WTC11 (cell line): ENCODE measurements around the gene PRDM5. TPM values are rescaled to one million over a fixed set of nuclear protein-coding genes. Genes with fewer than 3 reads are reported as not detected.

Source experiments
- ATAC-seq: fragments of 200-7000 bp; cut with Tn5 transposase; 2 replicates; pipeline ENCODE4 v1.10.0; 2021; ENCODE audit warnings: mild to moderate bottlenecking, moderate library complexity
- CTCF ChIA-PET: fragments of 300-600 bp; sonication (Branson Sonifier 250); formaldehyde crosslinking; loops from one replicate; lab custom pipeline; 2021; ENCODE audit warnings: antibody characterized with exemption; lab: Charles Lee
- POLR2A ChIA-PET: fragments of 350-600 bp; sonication (Branson Sonifier 250); formaldehyde crosslinking; loops from one replicate; lab custom pipeline; 2021; ENCODE audit warnings: antibody characterized with exemption; lab: Charles Lee
- DNase-seq: peaks from one replicate; pipeline ENCODE4 v3.0.0; 2021; ENCODE audit warnings: low spot score
- H3K27ac Mint-ChIP-seq: 2 replicates; pipeline ENCODE4 v1.8.0; 2021; ENCODE audit warnings: mixed read lengths
- H3K27me3 Mint-ChIP-seq: 2 replicates; pipeline ENCODE4 v1.8.0; 2021; ENCODE audit warnings: low read depth, mild to moderate bottlenecking, moderate library complexity, mixed read lengths
- H3K36me3 Mint-ChIP-seq: 2 replicates; pipeline ENCODE4 v1.8.0; 2021; ENCODE audit warnings: mixed read lengths
- H3K4me1 Mint-ChIP-seq: 2 replicates; pipeline ENCODE4 v1.8.0; 2022; ENCODE audit warnings: mixed read lengths
- H3K4me3 Mint-ChIP-seq: 2 replicates; pipeline ENCODE4 v1.8.0; 2021; ENCODE audit warnings: mild to moderate bottlenecking, moderate library complexity, mixed read lengths
- H3K9me3 Mint-ChIP-seq: 2 replicates; pipeline ENCODE4 v1.8.0; 2021; ENCODE audit warnings: mixed read lengths
- AFF4 ChIP-seq: sonication (generic); formaldehyde crosslinking; IDR thresholded peaks from 2 replicates; pipeline ENCODE4 v1.8.1; 2023; ENCODE audit warnings: mild to moderate bottlenecking, missing genetic modification reagents, borderline replicate concordance
- CDX4 ChIP-seq: fragments of 250-450 bp; sonication (Bioruptor Pico); IDR thresholded peaks from 2 replicates; pipeline ENCODE4 v1.9.0; 2021; ENCODE audit warnings: moderate library complexity, mild to moderate bottlenecking, inconsistent platforms, borderline replicate concordance
- FOXP4 ChIP-seq: sonication (generic); formaldehyde crosslinking; IDR thresholded peaks from 2 replicates; pipeline ENCODE4 v1.8.0; 2022; ENCODE audit warnings: mild to moderate bottlenecking, missing genetic modification reagents
- GTF2I ChIP-seq: fragments of 250-450 bp; sonication (Bioruptor Pico); conservative IDR thresholded peaks from 2 replicates; pipeline ENCODE4 v1.4.0; 2021; ENCODE audit warnings: mild to moderate bottlenecking
- NFYB ChIP-seq: sonication (generic); formaldehyde crosslinking; conservative IDR thresholded peaks from 2 replicates; pipeline ENCODE4 v1.8.0; 2022; ENCODE audit warnings: low read depth, missing genetic modification reagents
- STAT6 ChIP-seq: sonication (generic); formaldehyde crosslinking; conservative IDR thresholded peaks from 2 replicates; pipeline ENCODE4 v1.8.1; 2023; ENCODE audit warnings: mild to moderate bottlenecking, low read depth, missing genetic modification reagents, moderate library complexity
- ZNF416 ChIP-seq: fragments of 250-450 bp; sonication (Bioruptor Pico); IDR thresholded peaks from 2 replicates; pipeline ENCODE4 v1.9.0; 2021; ENCODE audit warnings: mild to moderate bottlenecking, inconsistent platforms
- ZNF425 ChIP-seq: fragments of 250-450 bp; sonication (Bioruptor Pico); conservative IDR thresholded peaks from 2 replicates; pipeline ENCODE4 v1.9.0; 2021; ENCODE audit warnings: mild to moderate bottlenecking
- ZNF532 ChIP-seq: fragments of 250-450 bp; sonication (Bioruptor Pico); IDR thresholded peaks from 2 replicates; pipeline ENCODE4 v1.9.0; 2021; ENCODE audit warnings: mild to moderate bottlenecking, borderline replicate concordance
- ZNF671 ChIP-seq: fragments of 250-450 bp; sonication (Bioruptor Pico); IDR thresholded peaks from 2 replicates; pipeline ENCODE4 v1.8.0; 2021; ENCODE audit warnings: mild to moderate bottlenecking
- total RNA-seq: library from RNA; stranded (reverse); gene quantifications from 3 replicates; pipeline ENCODE4 v1.2.3, GENCODE V29; 2021

The PRDM5 gene
- total RNA-seq, 1 experiment from 2014 or later = 47.0 TPM

- no peak for TF ChIP-seq FOXP4 (CRISPR knock-in tag)
- no peak for TF ChIP-seq GTF2I (CRISPR knock-in tag)
- TF ChIP-seq AFF4 (CRISPR knock-in tag) = no peak
- TF ChIP-seq STAT6 (CRISPR knock-in tag) = no peak
- Mint-ChIP-seq H3K36me3 (peaks cover 8% of the 10 kb centered on the region; the same call in 1 of the 2 replicates), H3K9me3 (no peaks in the 10 kb centered on the region), H3K27ac (no peak overlapping the region), H3K4me3 (no peak overlapping the region), H3K4me1 (peaks cover 64% of the 10 kb centered on the region), H3K27me3 (no peaks in the 10 kb centered on the region)
- no peak for ATAC-seq
- CTCF ChIA-PET = interaction anchor here (1.3 to 1.8 kb wide), 2 partner anchors 48 to 153 kb away, joined by 3 to 4 read pairs; no protein-coding TSS in a partner anchor
- no peak for DNase-seq
- POLR2A ChIA-PET = no interaction called here
Observed at GRCh38 chr4:120918092-120918491, 4.4 kb downstream of the PRDM5 start.

- peaks cover 68% of the 10 kb centered on the region for H3K4me1 Mint-ChIP-seq
- ATAC-seq (no peak), DNase-seq (no peak)
- H3K27ac Mint-ChIP-seq = peak overlapping the region; percentile 7
- H3K9me3 Mint-ChIP-seq = no peaks in the 10 kb centered on the region
- CTCF ChIA-PET = no interaction called here
- POLR2A ChIA-PET = no interaction called here
- H3K4me3 Mint-ChIP-seq = no peak overlapping the region
- H3K27me3 Mint-ChIP-seq = no peaks in the 10 kb centered on the region
- peaks cover 11% of the 10 kb centered on the region for H3K36me3 Mint-ChIP-seq
- TF ChIP-seq NFYB (CRISPR knock-in tag) (no peak), ZNF416 (CRISPR knock-in tag) (no peak), ZNF425 (no peak), FOXP4 (CRISPR knock-in tag) (no peak), ZNF532 (CRISPR knock-in tag) (no peak), CDX4 (CRISPR knock-in tag) (no peak), ZNF671 (no peak)
Observed at GRCh38 chr4:120916937-120917336, 5.6 kb downstream of the PRDM5 start.
